Breast epithelium (tissue), 3 donors: Measurements from ENCODE around the gene GAK.

Experiments
- POLR2AphosphoS5 ChIP-seq, 3 donors: sonication (generic); formaldehyde crosslinking; IDR thresholded peaks; one replicate each; pipeline ENCODE4 v1.6.1; 2017; ENCODE audit warnings: antibody characterized with exemption in 3 of 3
- TF ChIP-seq, protein P1 (sequence below), 3 donors: fragments of 450-650 bp; IDR thresholded peaks; one replicate each; pipeline ENCODE4 v1.5.1; 2016 to 2017; ENCODE audit warnings: antibody characterized with exemption in 3 of 3, mild to moderate bottlenecking in 3 of 3, moderate library complexity in 3 of 3

DNA sequence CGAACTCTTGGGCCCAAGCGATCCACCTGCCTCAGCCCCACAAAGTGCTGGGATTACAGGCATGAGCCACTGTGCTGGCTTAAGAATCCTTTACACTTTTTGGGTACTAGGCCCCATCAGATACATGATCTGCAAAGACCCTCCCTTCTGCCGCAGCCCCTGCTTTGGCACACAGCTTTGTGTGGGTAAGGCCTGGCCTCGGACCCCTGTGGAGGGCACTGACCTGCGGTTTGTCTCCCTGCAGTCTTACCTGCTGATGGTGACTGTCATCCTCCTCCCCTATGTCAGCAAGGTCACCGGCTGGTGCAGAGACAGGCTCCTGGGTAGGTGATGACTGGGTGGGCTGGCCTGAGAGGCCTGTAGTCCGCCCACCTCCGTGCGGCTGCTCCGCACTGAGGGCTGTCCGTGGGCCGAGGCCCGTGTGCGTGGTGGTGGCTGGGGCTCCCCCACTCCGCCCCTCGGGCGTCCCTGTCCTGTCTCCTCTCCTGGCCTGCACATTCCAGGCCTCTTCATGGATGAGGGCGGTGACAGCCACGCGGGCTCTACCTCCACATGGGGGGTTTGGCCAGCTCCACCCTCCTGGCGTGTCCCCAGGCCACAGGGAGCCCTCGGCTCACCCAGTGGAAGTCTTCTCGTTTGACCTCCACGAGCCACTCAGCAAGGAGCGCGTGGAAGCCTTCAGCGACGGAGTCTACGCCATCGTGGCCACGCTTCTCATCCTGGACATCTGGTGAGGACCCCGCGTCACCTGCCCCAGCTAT lies 23.2 kb upstream of the GAK start:
- TF ChIP-seq, protein P1, sequence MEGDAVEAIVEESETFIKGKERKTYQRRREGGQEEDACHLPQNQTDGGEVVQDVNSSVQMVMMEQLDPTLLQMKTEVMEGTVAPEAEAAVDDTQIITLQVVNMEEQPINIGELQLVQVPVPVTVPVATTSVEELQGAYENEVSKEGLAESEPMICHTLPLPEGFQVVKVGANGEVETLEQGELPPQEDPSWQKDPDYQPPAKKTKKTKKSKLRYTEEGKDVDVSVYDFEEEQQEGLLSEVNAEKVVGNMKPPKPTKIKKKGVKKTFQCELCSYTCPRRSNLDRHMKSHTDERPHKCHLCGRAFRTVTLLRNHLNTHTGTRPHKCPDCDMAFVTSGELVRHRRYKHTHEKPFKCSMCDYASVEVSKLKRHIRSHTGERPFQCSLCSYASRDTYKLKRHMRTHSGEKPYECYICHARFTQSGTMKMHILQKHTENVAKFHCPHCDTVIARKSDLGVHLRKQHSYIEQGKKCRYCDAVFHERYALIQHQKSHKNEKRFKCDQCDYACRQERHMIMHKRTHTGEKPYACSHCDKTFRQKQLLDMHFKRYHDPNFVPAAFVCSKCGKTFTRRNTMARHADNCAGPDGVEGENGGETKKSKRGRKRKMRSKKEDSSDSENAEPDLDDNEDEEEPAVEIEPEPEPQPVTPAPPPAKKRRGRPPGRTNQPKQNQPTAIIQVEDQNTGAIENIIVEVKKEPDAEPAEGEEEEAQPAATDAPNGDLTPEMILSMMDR (IDR thresholded peaks at IDR 0.05) = no peak
- no peak for TF ChIP-seq POLR2AphosphoS5 (IDR thresholded peaks at IDR 0.05)
